Panc1 (cell line): ENCODE measurements around the gene RBBP8. TPM values are rescaled to one million over a fixed set of nuclear protein-coding genes. Genes with fewer than 3 reads are reported as not detected.
A peak's percentile ranks its signal among the peaks of the same experiment; 100 is the strongest.

ENCODE experiments used
- ATAC-seq: fragments of 200-7000 bp; cut with Tn5 transposase; 2 replicates; pipeline ENCODE4 v1.9.1; 2020; ENCODE audit warnings: mild to moderate bottlenecking, moderate library complexity
- BruUV-seq: library from RNA; stranded (reverse); fragments of 400-500 nt; replicated peaks from 2 replicates; lab custom pipeline; 2021; lab: Mats Ljungman, UMichigan
- CTCF ChIA-PET: fragments of 300-600 bp; sonication (Branson Sonifier 250); formaldehyde crosslinking; loops from one replicate; lab custom pipeline; 2022; ENCODE audit warnings: antibody characterized with exemption; lab: Charles Lee
- POLR2A ChIA-PET: fragments of 300-600 bp; sonication (Branson Sonifier 250); formaldehyde crosslinking; loops from one replicate; lab custom pipeline; 2022; ENCODE audit warnings: antibody characterized with exemption; lab: Charles Lee
- DNase-seq: peaks from one replicate; pipeline ENCODE4 v3.0.0-alpha.2; 2010; ENCODE audit warnings: low read depth, low spot score
- H3K27ac ChIP-seq: 2 replicates; pipeline ENCODE4 v1.5.1; 2011; ENCODE audit warnings: mild to moderate bottlenecking, low read length, inconsistent platforms
- H3K27me3 ChIP-seq: fragments of 200-500 bp; sonication (Bioruptor generic); 2 replicates; pipeline ENCODE4 v1.6.0; 2014; ENCODE audit warnings: low read length, inconsistent platforms; ENCODE audit not compliant: control insufficient read depth, insufficient read depth
- H3K36me3 ChIP-seq: fragments of 200-500 bp; sonication (Bioruptor generic); 2 replicates; pipeline ENCODE4 v1.5.1; 2014; ENCODE audit warnings: inconsistent platforms, mild to moderate bottlenecking, low read length, moderate library complexity; ENCODE audit not compliant: control insufficient read depth, insufficient read depth
- H3K4me1 ChIP-seq: 2 replicates; pipeline ENCODE4 v1.5.1; 2011; ENCODE audit warnings: inconsistent platforms, mild to moderate bottlenecking, low read length, moderate library complexity; ENCODE audit not compliant: control insufficient read depth, insufficient read depth
- H3K4me3 ChIP-seq, 2 experiments: 2 replicates each; pipeline ENCODE4 v1.5.1; 2011 to 2012; ENCODE audit warnings: low read depth in 2 of 2, low read length in 2 of 2, mild to moderate bottlenecking in 2 of 2, inconsistent platforms in 1 of 2, moderate library complexity in 1 of 2
- H3K9me3 ChIP-seq: fragments of 200-500 bp; sonication (Bioruptor generic); 2 replicates; pipeline ENCODE4 v1.5.1; 2014; ENCODE audit warnings: low read depth, mild to moderate bottlenecking, inconsistent platforms, low read length, moderate library complexity; ENCODE audit not compliant: control insufficient read depth, insufficient read depth
- POLR2AphosphoS5 ChIP-seq: IDR thresholded peaks from 2 replicates; pipeline ENCODE4 v1.6.1; 2012; ENCODE audit warnings: mild to moderate bottlenecking, low read depth, low read length, moderate library complexity
- SIN3A ChIP-seq: IDR thresholded peaks from 2 replicates; pipeline ENCODE4 v1.6.1; 2012; ENCODE audit warnings: low read depth, mild to moderate bottlenecking, low read length, moderate library complexity, borderline replicate concordance; ENCODE audit not compliant: insufficient read depth
- TCF7L2 ChIP-seq: IDR thresholded peaks from 2 replicates; pipeline ENCODE4 v1.6.1; 2011; ENCODE audit warnings: mild to moderate bottlenecking, low read depth, low read length, inconsistent platforms
- in situ Hi-C: cut with HindIII; loops from 2 replicates; pipeline ENCODE4 v1.10.0; 2016; ENCODE audit warnings: low sequenced_read_pairs, low pct_unique_long_range_greater_than_20kb
- intact Hi-C: fragments of 100-400 bp; cut with micrococcal nuclease; formaldehyde crosslinking; loops from one replicate; pipeline ENCODE4 v1.10.0; 2022; ENCODE audit not compliant: unreplicated experiment
- total RNA-seq: library from RNA; stranded (reverse); gene quantifications from one replicate; pipeline ENCODE4 v1.2.1, GENCODE V29; 2021; ENCODE audit not compliant: unreplicated experiment
- TF ChIP-seq, protein P1 (sequence below), 2 experiments: IDR thresholded peaks; 2 replicates each; pipeline ENCODE4 v1.6.1; 2011 to 2012; ENCODE audit warnings: low read depth in 2 of 2, control low read depth in 1 of 2, low read length in 1 of 2, mild to moderate bottlenecking in 1 of 2, moderate library complexity in 1 of 2; ENCODE audit not compliant: insufficient read depth in 1 of 2
- TF ChIP-seq, protein P2 (sequence below): fragments of 450-650 bp; IDR thresholded peaks from 2 replicates; pipeline ENCODE4 v1.5.1; 2017; ENCODE audit warnings: mild to moderate bottlenecking

Gene RBBP8
- total RNA-seq, 1 experiment from 2014 or later: 62.8 TPM

DNA sequence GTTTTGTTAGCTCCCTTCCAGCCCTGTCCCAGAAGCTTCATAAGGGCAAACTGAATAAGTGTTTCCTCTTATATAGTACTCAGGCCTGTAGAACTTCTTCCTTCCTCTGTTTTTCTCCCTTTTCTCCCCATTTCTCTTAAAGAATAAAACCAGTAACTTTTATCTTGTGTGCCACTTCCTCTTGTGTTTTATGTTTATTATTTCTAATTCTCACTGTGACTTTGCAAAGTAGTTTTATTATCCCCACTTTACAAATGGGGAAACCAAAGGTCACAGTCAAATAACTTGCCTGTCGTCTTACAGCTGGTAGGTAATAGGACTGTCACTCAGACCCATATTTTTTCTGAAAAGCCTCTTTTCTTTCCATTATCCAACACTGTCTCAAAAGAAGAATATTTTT is 42.4 kb downstream of the RBBP8 start:
- no TSS peak for BruUV-seq
- TF ChIP-seq POLR2AphosphoS5 (no peak), SIN3A (no peak), TCF7L2 (no peak)
- TF ChIP-seq, protein P1, sequence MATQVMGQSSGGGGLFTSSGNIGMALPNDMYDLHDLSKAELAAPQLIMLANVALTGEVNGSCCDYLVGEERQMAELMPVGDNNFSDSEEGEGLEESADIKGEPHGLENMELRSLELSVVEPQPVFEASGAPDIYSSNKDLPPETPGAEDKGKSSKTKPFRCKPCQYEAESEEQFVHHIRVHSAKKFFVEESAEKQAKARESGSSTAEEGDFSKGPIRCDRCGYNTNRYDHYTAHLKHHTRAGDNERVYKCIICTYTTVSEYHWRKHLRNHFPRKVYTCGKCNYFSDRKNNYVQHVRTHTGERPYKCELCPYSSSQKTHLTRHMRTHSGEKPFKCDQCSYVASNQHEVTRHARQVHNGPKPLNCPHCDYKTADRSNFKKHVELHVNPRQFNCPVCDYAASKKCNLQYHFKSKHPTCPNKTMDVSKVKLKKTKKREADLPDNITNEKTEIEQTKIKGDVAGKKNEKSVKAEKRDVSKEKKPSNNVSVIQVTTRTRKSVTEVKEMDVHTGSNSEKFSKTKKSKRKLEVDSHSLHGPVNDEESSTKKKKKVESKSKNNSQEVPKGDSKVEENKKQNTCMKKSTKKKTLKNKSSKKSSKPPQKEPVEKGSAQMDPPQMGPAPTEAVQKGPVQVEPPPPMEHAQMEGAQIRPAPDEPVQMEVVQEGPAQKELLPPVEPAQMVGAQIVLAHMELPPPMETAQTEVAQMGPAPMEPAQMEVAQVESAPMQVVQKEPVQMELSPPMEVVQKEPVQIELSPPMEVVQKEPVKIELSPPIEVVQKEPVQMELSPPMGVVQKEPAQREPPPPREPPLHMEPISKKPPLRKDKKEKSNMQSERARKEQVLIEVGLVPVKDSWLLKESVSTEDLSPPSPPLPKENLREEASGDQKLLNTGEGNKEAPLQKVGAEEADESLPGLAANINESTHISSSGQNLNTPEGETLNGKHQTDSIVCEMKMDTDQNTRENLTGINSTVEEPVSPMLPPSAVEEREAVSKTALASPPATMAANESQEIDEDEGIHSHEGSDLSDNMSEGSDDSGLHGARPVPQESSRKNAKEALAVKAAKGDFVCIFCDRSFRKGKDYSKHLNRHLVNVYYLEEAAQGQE (IDR thresholded peaks at IDR 0.05; ENCODE audit: insufficient read depth in 1 of 2, low read depth in 2 of 2, low read length in 1 of 2): no peak

DNA sequence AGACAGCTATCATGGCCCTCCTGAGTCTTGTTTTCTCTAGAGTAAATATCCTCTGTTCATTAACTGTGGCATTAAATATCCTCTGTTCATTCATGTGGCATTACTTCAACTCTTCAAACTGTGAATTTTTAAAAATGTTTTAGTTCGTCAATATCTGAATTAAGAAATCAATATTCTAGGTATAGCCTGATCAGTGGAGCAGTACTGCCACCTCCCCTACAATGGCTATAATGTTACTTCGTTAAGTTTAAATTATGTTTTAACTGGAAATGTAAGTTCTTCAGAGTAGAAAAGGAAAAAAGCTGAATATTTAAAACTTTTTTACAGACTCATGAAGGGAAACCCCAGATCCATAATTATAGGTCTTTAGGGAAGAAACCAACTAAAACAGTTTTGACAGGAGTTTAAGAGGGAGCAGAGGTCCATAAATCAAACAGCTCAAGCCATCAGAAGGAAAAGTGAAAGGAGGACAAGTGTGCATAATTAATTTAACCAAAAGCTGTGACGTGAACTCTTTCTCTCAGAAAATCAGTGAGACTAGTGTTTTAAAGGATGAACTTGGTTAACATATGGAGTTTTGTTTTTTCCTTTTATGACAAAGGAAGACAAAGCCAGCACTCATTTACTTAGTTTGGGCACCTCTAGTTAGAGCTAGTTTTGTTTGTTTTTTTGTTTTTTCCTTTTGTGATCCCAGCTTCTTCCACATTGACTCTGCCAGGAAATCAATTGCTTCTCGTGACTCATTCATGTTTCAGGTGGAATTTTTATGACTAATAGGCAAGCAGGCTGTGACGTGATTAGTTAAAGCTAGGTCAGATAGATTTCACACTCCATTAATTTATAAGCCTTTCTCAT is 44.9 kb downstream of the RBBP8 start:
- ATAC-seq (peak; percentile 79), DNase-seq (peak; percentile 43)
- no peaks in the 10 kb centered on the region for H3K9me3 ChIP-seq
- no peaks in the 10 kb centered on the region for H3K4me1 ChIP-seq
- ChIA-PET POLR2A (interaction anchor here (0.7 kb wide), 1 partner anchor 19 kb away, joined by 9 read pairs; no protein-coding TSS in a partner anchor), CTCF (no interaction called here)
- no peak overlapping the region for H3K4me3 ChIP-seq
- H3K27ac ChIP-seq: no peak overlapping the region
- intact Hi-C loops (no loop called here), in situ Hi-C loops (no loop called here)
- H3K36me3 ChIP-seq: peaks cover 10% of the 10 kb centered on the region; the same call in 1 of the 2 replicates
- TF ChIP-seq, protein P1 (IDR thresholded peaks at IDR 0.05; ENCODE audit: insufficient read depth in 1 of 2, low read depth in 2 of 2, low read length in 1 of 2): no peak
- TF ChIP-seq, protein P2, sequence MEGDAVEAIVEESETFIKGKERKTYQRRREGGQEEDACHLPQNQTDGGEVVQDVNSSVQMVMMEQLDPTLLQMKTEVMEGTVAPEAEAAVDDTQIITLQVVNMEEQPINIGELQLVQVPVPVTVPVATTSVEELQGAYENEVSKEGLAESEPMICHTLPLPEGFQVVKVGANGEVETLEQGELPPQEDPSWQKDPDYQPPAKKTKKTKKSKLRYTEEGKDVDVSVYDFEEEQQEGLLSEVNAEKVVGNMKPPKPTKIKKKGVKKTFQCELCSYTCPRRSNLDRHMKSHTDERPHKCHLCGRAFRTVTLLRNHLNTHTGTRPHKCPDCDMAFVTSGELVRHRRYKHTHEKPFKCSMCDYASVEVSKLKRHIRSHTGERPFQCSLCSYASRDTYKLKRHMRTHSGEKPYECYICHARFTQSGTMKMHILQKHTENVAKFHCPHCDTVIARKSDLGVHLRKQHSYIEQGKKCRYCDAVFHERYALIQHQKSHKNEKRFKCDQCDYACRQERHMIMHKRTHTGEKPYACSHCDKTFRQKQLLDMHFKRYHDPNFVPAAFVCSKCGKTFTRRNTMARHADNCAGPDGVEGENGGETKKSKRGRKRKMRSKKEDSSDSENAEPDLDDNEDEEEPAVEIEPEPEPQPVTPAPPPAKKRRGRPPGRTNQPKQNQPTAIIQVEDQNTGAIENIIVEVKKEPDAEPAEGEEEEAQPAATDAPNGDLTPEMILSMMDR: no peak
- no peak for TF ChIP-seq SIN3A
- no peak for TF ChIP-seq POLR2AphosphoS5
- TF ChIP-seq TCF7L2: no peak
- BruUV-seq: TSS peak; percentile 34
- H3K27me3 ChIP-seq: no peaks in the 10 kb centered on the region

More for the DNA sequence above, 42.4 kb downstream of the RBBP8 start:
- H3K27me3 ChIP-seq: no peaks in the 10 kb centered on the region
- intact Hi-C loops: no loop called here
- CTCF ChIA-PET: interaction anchor here (0.7 kb wide), 1 partner anchor 34 kb away, joined by 3 read pairs; no protein-coding TSS in a partner anchor
- DNase-seq (no peak), ATAC-seq (no peak)
- H3K27ac ChIP-seq: no peak overlapping the region
- H3K9me3 ChIP-seq: no peaks in the 10 kb centered on the region
- H3K4me3 ChIP-seq: no peak overlapping the region
- no peaks in the 10 kb centered on the region for H3K4me1 ChIP-seq
- H3K36me3 ChIP-seq: peaks cover 12% of the 10 kb centered on the region; the same call in 1 of the 2 replicates
- POLR2A ChIA-PET: no interaction called here
- in situ Hi-C loops: no loop called here
